Fibroblast of skin of abdomen (primary cell): Measurements from ENCODE around the gene CRNN. TPM values are rescaled to one million over a fixed set of nuclear protein-coding genes. Genes with fewer than 3 reads are reported as not detected.

Experiments
- DNase-seq: peaks from one replicate; pipeline ENCODE4 v3.0.0-alpha.2; 2013
- polyA plus RNA-seq, 2 experiments: library from polyadenylated mRNA; unstranded; fragments of 120-200 nt; gene quantifications; one replicate each; pipeline ENCODE4 v1.2.1, GENCODE V29; 2013; ENCODE audit not compliant: insufficient read length in 2 of 2

The CRNN gene
- polyA plus RNA-seq (2013, experiment 1 of 2; ENCODE audit: insufficient read length), result not detected
- not detected for polyA plus RNA-seq (2013, experiment 2 of 2; ENCODE audit: insufficient read length)

DNA sequence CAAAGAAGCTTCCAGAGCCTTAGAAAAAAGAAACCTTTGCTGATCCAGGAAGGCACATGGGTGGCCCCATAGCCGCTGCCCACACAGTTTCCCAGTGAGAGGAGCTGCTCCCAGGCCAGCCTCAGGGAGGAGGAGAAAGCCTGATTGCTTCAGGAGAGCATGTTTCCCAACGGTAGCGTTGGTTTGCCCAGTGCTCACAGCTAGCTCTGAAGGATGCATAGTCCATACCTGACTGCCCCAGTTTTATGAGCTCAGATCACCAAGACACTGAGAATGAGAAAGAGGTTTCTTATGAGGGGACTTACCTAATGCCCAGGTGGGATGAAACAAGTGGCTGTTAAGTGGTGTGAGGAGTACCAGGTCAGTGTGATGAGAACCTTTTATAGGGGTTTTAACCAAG is at the start of gene CRNN:
CRNN (minus strand) TSS at position 355 of the 400 bp plus-strand sequence. CDS start 2,030 bp downstream, outside the sequence.
- DNase-seq, result no peak

DNA sequence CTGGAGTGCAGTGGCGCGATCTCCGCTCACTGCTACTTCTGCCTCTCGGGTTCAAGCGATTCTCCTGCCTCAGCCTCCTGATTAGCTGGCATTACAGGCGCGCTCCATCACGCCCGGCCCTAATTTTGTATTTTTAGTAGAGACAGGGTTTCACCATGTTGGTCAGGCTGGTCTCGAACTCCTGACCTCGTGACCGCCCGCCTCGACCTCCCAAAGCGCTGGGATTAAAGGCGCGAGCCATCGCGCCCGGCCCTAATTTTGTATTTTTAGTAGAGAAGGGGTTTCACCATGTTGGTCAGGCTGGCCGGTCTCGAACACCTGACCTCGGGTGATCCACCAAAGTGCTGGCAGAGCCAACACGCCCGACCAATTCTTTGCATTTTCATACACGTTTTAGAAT is 48.6 kb upstream of the CRNN start:
- DNase-seq, result no peak

DNA sequence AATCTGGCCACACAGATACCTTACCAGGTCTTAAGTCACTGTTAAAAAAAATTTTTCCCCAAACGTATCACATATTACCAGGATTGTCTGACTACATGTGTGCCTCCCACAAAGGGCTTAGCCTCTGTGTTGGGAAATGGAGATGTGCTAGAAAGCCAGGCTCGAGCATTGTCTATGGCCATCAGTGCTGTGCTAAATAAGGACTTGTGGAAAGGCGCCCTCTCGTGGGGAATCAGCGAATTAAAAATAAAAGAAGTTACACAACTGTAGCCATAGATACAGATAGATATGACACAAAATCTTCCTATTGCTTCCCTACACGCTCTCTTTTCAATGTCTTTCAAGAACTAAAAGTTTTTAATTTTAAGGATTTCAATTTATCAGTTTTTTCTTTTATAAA is 47.5 kb upstream of the CRNN start:
- DNase-seq, result peak; percentile 28

DNA sequence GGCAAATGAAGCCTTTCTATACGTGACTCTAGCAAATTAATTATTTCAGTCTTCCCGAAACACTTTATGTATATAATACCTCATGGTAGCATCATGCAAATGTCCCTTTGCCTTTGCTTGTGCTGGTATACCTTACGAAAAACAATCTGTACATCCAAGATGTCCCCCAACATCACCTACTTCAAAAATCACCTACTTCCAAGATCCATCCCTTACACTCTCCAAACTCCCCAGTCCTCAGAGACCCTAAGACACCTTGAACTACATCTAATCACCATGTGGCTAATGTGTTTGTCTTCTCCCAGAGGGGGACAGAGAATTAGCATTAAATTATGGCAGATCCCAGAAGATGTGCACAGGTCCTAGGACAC is 46.5 kb upstream of the CRNN start:
- no peak for DNase-seq

DNA sequence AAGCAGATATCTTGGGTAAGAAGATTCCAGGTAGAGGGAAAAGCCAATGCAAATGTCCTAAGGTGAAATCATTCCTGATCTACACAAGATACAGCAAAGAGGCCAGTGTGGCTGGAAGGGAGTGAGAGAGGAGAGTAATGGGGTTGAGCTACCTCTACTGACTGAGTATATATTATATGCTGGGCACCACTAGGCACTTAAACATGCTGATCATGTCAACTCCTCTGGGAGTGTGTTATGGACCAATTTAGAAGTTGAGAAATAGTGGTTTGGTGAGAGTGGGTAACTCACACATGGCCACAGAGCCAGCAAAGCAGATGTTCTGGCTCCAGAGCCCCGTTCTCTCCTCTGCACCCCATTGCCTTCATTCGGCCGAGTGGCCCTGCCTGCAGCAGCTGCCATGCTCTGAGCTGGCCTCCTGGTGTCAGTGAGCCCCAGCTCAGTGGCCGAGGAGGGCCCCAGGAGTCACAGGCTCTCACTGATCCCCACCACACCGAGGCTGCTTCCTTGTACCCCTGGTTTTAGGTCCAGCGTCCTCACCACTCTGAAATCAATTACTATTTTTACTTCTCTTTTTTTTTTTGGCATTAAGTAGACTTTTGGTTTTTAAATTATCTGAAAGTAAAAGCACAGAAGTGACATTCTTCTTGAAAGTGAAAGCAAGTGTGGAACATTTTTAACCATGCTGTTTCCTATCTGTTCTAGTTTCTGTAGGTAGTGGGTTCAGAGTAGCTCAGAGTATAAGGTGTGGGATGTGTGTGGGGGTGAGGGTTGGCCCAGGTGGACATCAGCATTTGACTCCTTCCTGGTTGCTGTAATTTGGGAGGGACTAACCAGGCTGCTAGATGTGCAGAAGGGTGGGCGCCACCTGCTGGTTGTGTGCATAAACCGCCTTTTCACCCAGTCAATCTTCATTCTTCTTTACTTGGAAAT is 45.8 kb upstream of the CRNN start:
- DNase-seq, result peak; percentile 36

DNA sequence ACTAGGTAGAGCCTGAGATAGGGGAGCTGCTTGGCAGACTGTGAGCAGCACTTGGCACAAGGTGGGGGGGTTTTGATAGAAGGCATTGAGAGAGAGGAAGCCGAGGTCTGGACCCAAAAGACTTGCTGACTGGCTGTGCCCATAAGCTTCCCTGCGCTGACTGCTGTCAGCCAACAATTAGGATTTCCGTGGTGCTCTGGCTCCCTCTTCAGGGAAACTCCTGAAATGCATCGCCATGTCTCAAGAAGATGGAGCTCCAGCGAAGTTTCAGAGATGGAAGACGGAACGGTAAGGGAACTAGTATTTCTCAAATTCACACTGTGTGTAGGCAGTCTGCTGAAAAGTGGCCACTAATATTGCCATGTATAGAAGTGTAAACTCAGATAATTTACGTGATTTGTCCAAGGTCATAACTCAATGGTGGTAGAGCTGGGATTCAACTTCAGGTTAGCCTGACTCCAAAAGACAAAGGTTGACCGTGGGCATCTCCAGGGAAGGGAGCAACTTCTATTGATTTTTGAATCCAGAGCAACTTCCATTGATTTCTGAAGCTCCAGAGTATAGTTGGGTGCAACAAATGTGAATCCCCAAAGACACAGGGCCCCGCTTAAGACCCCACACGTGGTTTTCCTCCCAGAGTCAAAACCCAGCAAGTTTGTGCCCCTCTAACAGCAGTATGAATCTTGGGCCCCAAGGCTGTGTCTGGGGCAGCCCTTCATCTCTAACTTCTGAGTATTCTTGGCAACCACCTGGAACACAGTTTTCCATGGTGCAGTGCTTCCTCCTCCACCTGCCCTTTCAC is 44.5 kb upstream of the CRNN start:
- DNase-seq, result peak; percentile 50

DNA sequence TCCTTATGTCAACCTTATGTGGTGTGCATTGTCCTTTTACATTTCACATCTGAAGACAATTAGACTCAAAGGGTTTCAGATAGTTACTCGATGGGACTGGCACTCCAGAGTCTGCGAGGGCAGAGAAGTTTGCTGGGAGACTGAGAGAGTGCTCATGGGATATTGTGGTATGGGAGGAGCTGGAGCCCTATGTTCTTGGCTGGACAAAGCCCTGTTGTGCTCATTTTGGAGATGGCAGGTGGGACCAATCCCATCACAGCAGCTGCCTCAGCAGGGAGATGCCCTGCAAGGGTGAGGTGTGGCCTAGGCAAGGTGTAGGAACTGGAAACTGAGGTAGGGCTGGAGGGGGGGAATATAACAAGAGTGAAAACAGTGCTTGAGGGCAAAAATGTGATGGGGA is 43.5 kb upstream of the CRNN start:
- DNase-seq, result no peak

DNA sequence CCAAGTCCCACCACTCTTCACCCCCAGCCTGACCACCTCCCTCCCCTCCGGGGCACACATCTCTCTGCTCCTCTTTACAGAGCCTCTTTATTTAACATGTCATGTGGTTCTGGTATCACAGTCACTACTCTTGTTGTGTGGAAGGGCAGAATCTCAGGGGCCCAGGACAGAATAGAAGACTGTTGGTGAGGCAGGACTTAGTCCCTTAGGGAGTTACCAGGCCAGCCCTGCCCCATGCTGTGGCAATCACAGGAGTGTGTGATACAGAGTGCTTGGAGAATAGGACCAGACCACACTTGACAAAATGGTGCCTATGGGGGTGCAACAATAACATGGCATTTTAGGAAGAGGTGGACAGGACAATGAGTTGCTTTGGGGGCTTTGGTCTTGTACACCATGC is 43.0 kb upstream of the CRNN start:
- DNase-seq, result no peak

DNA sequence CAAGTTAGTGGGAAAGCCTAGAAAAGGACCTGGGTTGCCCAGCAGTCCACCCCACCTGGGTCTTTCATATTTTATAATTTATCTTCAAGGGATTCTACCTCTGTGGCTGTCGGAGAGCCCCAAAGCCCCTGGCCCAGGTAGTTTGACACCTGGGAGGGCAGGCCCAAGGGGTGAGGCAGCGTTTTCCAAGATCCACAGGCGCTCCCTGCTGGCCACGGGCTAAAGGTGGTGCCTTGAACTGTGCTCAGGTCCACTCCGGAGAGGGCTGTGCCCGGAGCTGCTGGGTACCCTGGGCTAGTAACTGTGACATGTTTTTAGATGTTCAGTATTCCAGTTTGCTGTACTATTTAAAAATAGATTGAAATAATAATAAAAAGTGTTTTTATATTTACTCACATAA is 37.2 kb upstream of the CRNN start:
- DNase-seq, result no peak

DNA sequence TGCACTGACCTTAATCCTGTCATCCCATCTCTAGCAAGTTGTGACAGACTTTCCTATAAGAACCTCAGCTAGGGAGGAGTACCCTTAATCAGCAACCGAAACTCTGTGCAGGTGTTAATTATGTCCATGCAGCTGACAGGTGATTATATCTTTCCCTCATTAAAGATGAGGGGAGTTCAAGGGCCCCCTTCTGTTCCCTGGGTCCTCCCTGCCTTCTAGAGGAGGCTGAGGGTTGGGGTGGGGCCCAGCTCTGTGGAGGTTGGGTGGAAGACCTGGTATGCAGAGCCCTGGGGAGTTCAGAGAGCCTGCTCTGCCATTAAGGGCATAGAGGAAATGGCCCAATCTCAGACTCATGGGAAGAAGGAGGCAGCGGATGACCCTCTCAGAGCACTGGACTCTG is 35.6 kb upstream of the CRNN start:
- no peak for DNase-seq

DNA sequence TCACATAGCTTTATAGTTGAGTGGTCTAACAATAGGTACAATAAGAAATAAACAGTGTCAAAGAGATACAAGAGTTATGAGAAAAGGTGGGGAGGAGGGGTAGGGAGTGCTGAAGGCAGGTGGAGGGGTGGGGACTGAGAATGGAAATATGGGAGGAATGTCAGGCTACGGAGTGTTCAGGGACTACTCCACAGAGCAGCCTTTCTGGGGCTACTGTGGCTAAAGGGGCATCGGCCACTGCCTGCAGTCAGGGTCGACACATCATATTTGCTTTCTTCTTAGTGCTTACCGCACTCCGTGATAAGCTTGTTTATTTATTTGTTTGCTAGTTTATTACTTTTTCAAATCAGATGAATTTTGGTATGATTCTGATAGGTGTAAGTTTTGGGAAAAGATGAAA is 34.4 kb upstream of the CRNN start:
- no peak for DNase-seq

DNA sequence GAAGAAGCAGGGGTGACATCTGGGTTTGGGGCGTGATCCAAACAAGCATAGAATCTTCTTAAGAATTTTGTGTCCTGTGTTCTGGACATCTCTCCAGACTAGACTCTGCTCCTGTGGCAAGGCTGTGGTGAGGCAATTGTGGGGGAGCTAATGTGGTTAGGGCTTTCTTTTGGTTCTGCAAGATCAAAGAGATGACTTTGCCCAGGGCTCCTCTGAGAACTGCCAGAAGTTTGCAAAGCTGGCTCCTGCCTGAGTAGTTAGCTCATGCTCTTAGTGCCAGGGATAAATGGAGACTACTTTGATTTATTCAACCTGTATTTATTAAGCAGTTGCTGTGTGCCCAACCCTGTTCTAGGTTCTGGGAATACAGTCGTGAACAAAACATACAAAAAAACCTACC is 34.0 kb upstream of the CRNN start:
- DNase-seq, result no peak

DNA sequence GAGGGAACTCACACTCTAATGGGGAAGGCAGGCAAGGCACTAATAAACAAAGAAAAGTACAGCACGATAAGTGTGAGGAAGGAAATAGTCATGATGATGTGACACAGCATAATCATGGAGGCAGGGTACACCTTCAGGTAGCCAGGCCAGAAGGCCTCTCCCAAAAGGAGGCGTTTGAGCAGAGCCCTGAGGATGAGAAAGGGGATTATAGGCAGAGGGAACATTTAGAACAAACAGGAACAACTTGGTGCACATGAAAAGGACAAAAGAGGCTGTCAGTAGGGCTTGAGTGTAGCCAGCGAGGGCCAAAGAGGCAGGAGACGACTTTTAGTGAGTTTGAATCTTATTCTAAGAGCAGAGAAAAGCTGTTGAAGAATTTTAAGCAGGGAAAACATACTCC is 33.4 kb upstream of the CRNN start:
- DNase-seq, result no peak

DNA sequence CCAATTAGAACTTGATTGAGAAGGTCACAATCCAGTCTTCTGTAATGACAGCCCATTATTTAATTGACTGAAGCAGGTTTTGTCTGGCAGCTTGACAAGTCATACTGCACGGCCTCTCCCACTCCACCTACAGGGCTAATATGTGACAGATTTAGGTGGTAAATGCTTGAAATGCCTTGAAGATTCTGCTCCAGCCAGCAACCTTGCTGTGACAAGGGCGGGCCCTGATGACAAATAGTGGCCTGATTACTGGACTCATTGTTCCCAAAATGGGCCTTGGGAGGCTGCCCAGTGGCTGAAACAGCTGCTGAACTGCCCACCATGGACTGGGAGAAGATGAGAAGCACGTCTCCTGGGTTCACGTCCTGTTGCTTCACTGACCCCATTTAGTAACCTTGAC is 30.0 kb upstream of the CRNN start:
- DNase-seq, result no peak

DNA sequence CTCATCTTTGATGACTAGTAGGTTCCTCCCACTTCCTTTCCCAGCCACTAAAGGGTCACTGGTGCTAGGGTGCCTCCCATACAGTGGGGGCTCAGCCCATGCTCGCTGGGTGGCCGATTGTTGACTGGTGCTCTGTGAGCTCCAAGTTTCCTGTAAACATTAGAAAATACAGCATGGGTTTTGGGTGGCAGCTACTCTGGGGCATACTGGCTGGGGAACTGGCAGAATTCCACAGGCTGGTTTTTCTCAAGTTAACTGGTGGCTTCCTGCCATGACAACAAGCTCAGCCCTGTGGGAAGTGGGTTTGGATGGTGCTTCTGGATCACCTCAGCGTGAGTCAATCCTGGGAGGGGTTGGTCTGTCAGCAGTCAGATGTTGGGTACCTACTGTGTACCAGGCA is 28.7 kb upstream of the CRNN start:
- no peak for DNase-seq

DNA sequence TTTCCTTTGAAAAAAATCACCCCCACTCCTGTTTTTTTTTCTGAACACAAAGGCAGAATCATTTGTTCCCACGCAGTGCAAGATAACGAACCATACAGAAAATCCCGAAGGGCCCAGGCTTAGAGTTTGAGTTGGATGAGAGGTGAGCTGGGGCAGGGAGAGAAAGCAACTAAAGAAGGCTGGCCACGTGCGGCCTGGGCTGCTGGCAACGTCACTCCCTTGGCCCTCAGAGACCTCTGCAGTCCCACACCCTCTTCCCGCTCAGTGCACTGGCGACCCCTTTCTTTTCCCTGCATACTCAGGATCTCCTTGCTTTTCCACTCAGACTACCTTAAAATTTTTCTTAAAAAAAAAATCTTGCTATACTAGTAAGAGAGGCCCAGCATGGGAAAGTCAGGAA is 28.2 kb upstream of the CRNN start:
- no peak for DNase-seq

DNA sequence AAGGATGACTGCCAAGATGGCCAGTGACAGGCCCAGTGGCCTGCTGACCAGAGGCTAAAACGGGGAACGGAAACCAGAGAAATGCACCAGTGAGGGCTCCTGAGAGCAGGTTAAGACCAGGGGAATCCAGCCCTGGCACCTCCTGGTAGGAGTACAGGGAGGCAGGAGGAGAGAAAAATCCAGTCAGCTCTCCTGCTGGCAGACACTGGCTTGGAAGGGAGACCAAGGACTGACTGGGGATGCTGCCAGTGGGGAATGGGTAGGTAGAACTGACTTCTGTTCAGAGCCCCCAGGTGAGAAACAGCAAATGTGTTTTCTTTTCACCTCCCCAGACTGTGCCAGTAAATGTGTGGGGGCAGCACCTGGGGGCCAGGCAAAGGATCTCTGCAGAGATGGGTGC is 27.7 kb upstream of the CRNN start:
- DNase-seq, result no peak

DNA sequence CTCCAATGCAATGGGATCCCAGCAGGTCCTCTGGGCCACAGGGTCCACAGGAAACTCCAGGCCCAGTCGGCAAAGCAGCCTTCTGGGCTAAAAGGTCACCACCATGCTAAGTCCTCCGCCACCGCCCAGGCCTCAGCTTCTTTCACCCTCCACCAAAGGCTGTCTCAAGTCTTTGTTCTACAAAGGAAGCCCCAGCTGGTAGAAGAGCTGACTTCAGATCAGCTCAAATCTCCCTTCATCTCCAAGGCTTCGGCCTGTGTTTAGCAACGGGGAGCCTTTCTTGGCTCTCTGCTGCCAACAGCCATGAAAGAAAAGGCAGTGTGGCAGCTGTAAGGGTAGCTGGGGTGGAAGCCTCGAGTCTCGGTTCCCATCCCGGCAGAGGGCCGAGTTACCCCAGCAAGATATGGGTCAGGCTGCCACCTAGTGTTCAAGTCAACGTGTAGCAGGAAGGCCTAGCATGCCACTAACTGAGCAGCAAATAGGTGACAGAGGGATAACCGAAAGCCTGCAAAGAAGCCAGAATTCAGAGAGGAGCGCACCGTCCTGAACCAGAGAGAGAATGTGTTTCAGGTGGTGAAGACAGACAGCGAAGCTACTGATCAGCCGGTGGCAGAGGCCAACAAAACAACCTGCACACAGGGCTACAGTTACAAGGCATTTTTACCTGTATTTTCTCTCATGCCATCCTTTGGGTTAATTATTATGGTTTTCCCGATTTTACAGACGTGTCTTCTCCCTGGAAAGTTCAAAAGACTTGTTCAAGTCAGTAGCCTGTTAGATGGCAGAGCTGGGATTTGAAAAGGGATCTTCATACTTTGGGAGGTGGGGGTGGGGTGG is 26.8 kb upstream of the CRNN start:
- DNase-seq, result peak; percentile 52

DNA sequence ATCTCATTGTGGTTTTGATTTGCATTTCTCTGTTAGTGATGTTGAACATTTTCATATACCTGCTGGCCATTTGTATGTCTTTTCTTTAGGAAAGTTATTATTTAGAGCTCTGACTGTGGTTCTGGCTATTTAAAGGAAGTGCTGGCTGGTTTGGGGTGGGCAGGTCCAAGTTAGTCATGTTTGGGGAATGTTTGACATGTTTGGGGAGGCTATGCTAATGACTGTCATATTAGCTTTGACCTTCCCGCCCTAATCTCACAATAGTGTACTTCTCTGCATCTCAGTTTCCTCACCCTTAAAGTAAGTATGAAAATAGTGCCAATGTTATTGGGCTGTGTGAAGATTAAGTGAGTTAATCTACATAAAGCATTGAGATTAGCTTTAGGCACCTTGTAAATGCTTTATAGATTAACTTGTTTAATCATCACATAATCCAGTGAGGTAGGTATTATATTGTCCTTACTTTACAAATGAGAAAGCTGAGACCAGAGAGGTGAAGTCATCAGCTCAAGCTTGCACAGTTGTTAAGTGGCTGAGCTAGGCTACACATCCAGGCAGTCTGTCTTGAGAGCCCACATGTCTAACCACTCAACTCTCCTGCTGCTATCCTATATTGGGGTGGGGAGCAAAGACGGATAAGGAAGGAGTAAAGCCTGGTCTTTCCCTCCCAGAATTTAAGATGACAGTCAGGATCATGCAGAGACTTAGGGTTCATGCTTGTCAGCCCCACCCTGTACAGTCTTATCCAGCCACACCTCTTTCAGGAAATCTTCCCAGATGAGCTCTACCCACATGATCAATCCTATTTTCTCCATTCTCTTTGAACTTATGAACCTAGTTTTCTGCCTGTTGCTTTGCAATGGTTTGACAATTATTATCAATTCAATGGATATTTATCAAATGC is 22.8 kb upstream of the CRNN start:
- DNase-seq, result no peak

DNA sequence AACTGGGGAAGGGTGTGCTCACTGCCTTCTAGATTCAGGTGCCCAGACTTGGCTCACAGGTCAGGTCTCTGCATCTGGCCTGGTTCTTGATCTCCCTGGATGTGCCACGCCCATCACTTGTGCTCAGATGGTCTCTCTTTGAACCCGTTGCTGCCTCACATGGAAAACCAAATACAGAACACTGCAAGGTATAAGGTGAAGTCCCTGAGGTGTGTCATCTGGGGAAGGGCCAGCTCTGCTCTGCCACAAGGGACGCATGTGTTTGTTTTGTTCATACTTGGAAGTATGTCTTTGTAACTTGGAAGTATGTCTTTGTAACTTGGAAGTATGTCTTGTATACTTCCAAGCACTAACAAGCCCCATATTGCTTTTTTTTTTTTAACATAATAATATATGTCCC is 13.4 kb upstream of the CRNN start:
- no peak for DNase-seq

DNA sequence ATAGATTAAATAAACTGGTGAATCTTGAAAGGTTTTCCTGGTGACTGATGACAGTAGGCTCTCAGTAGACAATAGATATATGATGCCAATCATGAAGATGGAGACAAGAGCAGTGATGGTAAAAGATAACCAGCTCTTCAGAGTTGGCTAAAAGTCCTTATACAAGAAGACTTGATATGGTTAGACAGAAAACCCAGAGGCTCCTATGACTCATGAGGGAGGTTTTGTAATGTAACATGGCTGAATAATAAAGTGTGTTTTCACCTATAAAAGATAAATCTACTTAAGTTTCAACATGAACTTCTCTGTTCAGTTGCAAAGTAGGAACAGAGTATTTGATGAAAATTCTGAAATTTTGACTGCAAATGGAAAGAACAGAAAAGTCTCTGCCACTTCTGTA is 12.7 kb upstream of the CRNN start:
- no peak for DNase-seq

DNA sequence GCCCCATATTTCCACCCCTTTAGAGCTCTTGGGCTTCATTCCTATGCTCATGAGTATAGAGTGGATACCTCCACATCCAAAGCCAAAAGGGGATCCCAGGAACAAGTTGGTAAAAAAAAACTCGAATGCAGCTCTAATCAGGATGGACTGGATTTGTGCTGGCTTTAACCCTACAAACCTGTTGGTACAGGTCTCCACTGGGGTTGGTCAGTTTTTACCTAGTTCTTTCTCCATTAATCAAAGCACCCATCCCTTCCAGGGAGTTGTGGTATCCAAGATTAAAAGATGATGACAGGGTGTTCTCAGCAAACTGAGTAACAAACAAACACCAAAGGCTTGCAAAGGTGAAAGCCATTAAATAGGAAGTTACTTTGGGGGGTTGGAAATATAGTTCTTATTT is 5.9 kb upstream of the CRNN start:
- DNase-seq, result no peak
